Panc1 (cell line): ENCODE results near the gene LITAF. TPM values are rescaled to one million over a fixed set of nuclear protein-coding genes. Genes with fewer than 3 reads are reported as not detected.

ENCODE experiments used
- ATAC-seq: fragments of 200-7000 bp; cut with Tn5 transposase; 2 replicates; pipeline ENCODE4 v1.9.1; 2020; ENCODE audit warnings: mild to moderate bottlenecking, moderate library complexity
- BruUV-seq: library from RNA; stranded (reverse); fragments of 400-500 nt; replicated peaks from 2 replicates; lab custom pipeline; 2021; lab: Mats Ljungman, UMichigan
- CTCF ChIA-PET: fragments of 300-600 bp; sonication (Branson Sonifier 250); formaldehyde crosslinking; loops from one replicate; lab custom pipeline; 2022; ENCODE audit warnings: antibody characterized with exemption; lab: Charles Lee
- POLR2A ChIA-PET: fragments of 300-600 bp; sonication (Branson Sonifier 250); formaldehyde crosslinking; loops from one replicate; lab custom pipeline; 2022; ENCODE audit warnings: antibody characterized with exemption; lab: Charles Lee
- DNase-seq: peaks from one replicate; pipeline ENCODE4 v3.0.0-alpha.2; 2010; ENCODE audit warnings: low read depth, low spot score
- H3K27ac ChIP-seq: 2 replicates; pipeline ENCODE4 v1.5.1; 2011; ENCODE audit warnings: mild to moderate bottlenecking, low read length, inconsistent platforms
- H3K27me3 ChIP-seq: fragments of 200-500 bp; sonication (Bioruptor generic); 2 replicates; pipeline ENCODE4 v1.6.0; 2014; ENCODE audit warnings: low read length, inconsistent platforms; ENCODE audit not compliant: control insufficient read depth, insufficient read depth
- H3K36me3 ChIP-seq: fragments of 200-500 bp; sonication (Bioruptor generic); 2 replicates; pipeline ENCODE4 v1.5.1; 2014; ENCODE audit warnings: inconsistent platforms, mild to moderate bottlenecking, low read length, moderate library complexity; ENCODE audit not compliant: control insufficient read depth, insufficient read depth
- H3K4me1 ChIP-seq: 2 replicates; pipeline ENCODE4 v1.5.1; 2011; ENCODE audit warnings: inconsistent platforms, mild to moderate bottlenecking, low read length, moderate library complexity; ENCODE audit not compliant: control insufficient read depth, insufficient read depth
- H3K4me3 ChIP-seq, 2 experiments: 2 replicates each; pipeline ENCODE4 v1.5.1; 2011 to 2012; ENCODE audit warnings: low read depth in 2 of 2, low read length in 2 of 2, mild to moderate bottlenecking in 2 of 2, inconsistent platforms in 1 of 2, moderate library complexity in 1 of 2
- H3K9me3 ChIP-seq: fragments of 200-500 bp; sonication (Bioruptor generic); 2 replicates; pipeline ENCODE4 v1.5.1; 2014; ENCODE audit warnings: low read depth, mild to moderate bottlenecking, inconsistent platforms, low read length, moderate library complexity; ENCODE audit not compliant: control insufficient read depth, insufficient read depth
- CTCF ChIP-seq: fragments of 450-650 bp; IDR thresholded peaks from 2 replicates; pipeline ENCODE4 v1.5.1; 2017; ENCODE audit warnings: mild to moderate bottlenecking
- POLR2AphosphoS5 ChIP-seq: IDR thresholded peaks from 2 replicates; pipeline ENCODE4 v1.6.1; 2012; ENCODE audit warnings: mild to moderate bottlenecking, low read depth, low read length, moderate library complexity
- REST ChIP-seq, 2 experiments: IDR thresholded peaks; 2 replicates each; pipeline ENCODE4 v1.6.1; 2011 to 2012; ENCODE audit warnings: low read depth in 2 of 2, control low read depth in 1 of 2, low read length in 1 of 2, mild to moderate bottlenecking in 1 of 2, moderate library complexity in 1 of 2; ENCODE audit not compliant: insufficient read depth in 1 of 2
- SIN3A ChIP-seq: IDR thresholded peaks from 2 replicates; pipeline ENCODE4 v1.6.1; 2012; ENCODE audit warnings: low read depth, mild to moderate bottlenecking, low read length, moderate library complexity, borderline replicate concordance; ENCODE audit not compliant: insufficient read depth
- TCF7L2 ChIP-seq: IDR thresholded peaks from 2 replicates; pipeline ENCODE4 v1.6.1; 2011; ENCODE audit warnings: mild to moderate bottlenecking, low read depth, low read length, inconsistent platforms
- in situ Hi-C: cut with HindIII; loops from 2 replicates; pipeline ENCODE4 v1.10.0; 2016; ENCODE audit warnings: low sequenced_read_pairs, low pct_unique_long_range_greater_than_20kb
- intact Hi-C: fragments of 100-400 bp; cut with micrococcal nuclease; formaldehyde crosslinking; loops from one replicate; pipeline ENCODE4 v1.10.0; 2022; ENCODE audit not compliant: unreplicated experiment
- total RNA-seq: library from RNA; stranded (reverse); gene quantifications from one replicate; pipeline ENCODE4 v1.2.1, GENCODE V29; 2021; ENCODE audit not compliant: unreplicated experiment

LITAF gene
- total RNA-seq, 1 experiment from 2014 or later = 85.2 TPM

GRCh38 chr16:11561856-11562255 is 24.9 kb downstream of the LITAF start:
- in situ Hi-C loops = no loop called here

GRCh38 chr16:11561454-11561805 is 25.3 kb downstream of the LITAF start:
- POLR2A ChIA-PET = no interaction called here
- DNase-seq (no peak), ATAC-seq (no peak)
- Histone ChIP-seq H3K9me3 (no peaks in the 10 kb centered on the region; the same call in 1 of the 2 replicates), H3K4me3 (no peak overlapping the region), H3K4me1 (peaks cover 3% of the 10 kb centered on the region), H3K27ac (no peak overlapping the region), H3K27me3 (no peaks in the 10 kb centered on the region), H3K36me3 (no peaks in the 10 kb centered on the region)
- CTCF ChIA-PET = no interaction called here
- intact Hi-C loops (no loop called here), in situ Hi-C loops (no loop called here)
- TF ChIP-seq CTCF (no peak), SIN3A (no peak), TCF7L2 (no peak), POLR2AphosphoS5 (no peak), REST (IDR thresholded peaks at IDR 0.05; ENCODE audit: insufficient read depth in 1 of 2, low read depth in 2 of 2, low read length in 1 of 2) (no peak)
- no TSS peak for BruUV-seq

More at GRCh38 chr16:11561856-11562255, 24.9 kb downstream of the LITAF start:
- H3K27ac ChIP-seq = no peak overlapping the region
- ATAC-seq = no peak
- H3K4me1 ChIP-seq = peaks cover 3% of the 10 kb centered on the region
- DNase-seq = no peak
- no peak overlapping the region for H3K4me3 ChIP-seq
- H3K36me3 ChIP-seq = no peaks in the 10 kb centered on the region
- ChIA-PET CTCF (no interaction called here), POLR2A (no interaction called here)
- intact Hi-C loops = no loop called here
- no peak for TF ChIP-seq REST (IDR thresholded peaks at IDR 0.05; ENCODE audit: insufficient read depth in 1 of 2, low read depth in 2 of 2, low read length in 1 of 2)
- H3K27me3 ChIP-seq = no peaks in the 10 kb centered on the region
- BruUV-seq = no TSS peak
- no peaks in the 10 kb centered on the region for H3K9me3 ChIP-seq
